Measurements from ENCODE around the gene LAMTOR3. TPM values are rescaled to one million over a fixed set of nuclear protein-coding genes. Genes with fewer than 3 reads are reported as not detected.

The LAMTOR3 gene
- total and polyA plus RNA-seq, 2 donors (not counting 3 experiments of a cell fraction or from before 2014, with no cell fraction given) = 25.3 to 31.0 TPM

- BruUV-seq (replicated peaks) = no TSS peak
- ChIA-PET CTCF (no interaction called here), POLR2A (no interaction called here)
- Histone ChIP-seq H3K4me3 (replicated peaks in 1 of 3; ENCODE audit: insufficient read depth in 1 of 3, low read depth in 1 of 3, low read length in 3 of 3) (no peak overlapping the region), H3K4me2 (ENCODE audit: insufficient read depth, low read length) (no peak overlapping the region), H3K9me3 (replicated peaks; ENCODE audit: control insufficient read depth, insufficient read depth, low read length) (no peaks in the 10 kb centered on the region), H3K79me2 (ENCODE audit: control insufficient read depth, insufficient read depth, low read length) (peaks cover 36% of the 10 kb centered on the region), H3K36me3 (ENCODE audit: control insufficient read depth in 2 of 2, extremely low read depth in 1 of 2, insufficient read depth in 2 of 2, low read length in 2 of 2) (peaks cover 0 to 3% of the 10 kb centered on the region in 2 experiments), H4K20me1 (replicated peaks; ENCODE audit: control insufficient read depth, extremely low read depth, insufficient read depth, low read length) (no peaks in the 10 kb centered on the region), H3K4me1 (ENCODE audit: control insufficient read depth, extremely low read depth, insufficient read depth, low read length) (peaks cover 7% of the 10 kb centered on the region), H3K27ac (ENCODE audit: insufficient read depth, low read depth, low read length) (no peak overlapping the region), H2AFZ (ENCODE audit: low read depth, low read length) (no peak overlapping the region), H3K9ac (replicated peaks; ENCODE audit: extremely low read depth, insufficient read depth, low read length) (no peak overlapping the region), H3K9me1 (replicated peaks; ENCODE audit: control insufficient read depth, extremely low read depth, insufficient read depth, low read length) (no peaks in the 10 kb centered on the region), H3K27me3 (ENCODE audit: control insufficient read depth in 2 of 2, insufficient read depth in 2 of 2, low read length in 2 of 2) (no peaks in the 10 kb centered on the region)
- TF ChIP-seq FOS (IDR thresholded peaks at IDR 0.05; ENCODE audit: borderline replicate concordance, insufficient read depth, low read length) (no peak), GATA2 (IDR thresholded peaks at IDR 0.05; ENCODE audit: insufficient read depth, insufficient read length, low read depth, low read length) (no peak), POLR2AphosphoS5 (IDR thresholded peaks at IDR 0.05; ENCODE audit: insufficient read depth, low read depth, low read length) (no peak), JUN (IDR thresholded peaks at IDR 0.05; ENCODE audit: borderline replicate concordance, insufficient read depth, insufficient read length, low read depth) (no peak), MAX (IDR thresholded peaks at IDR 0.05; ENCODE audit: insufficient read depth, insufficient read length) (no peak), MYC (IDR thresholded peaks at IDR 0.05; ENCODE audit: low read depth, low read length) (no peak), CTCF (IDR thresholded peaks at IDR 0.05; ENCODE audit: extremely low read depth in 1 of 2, insufficient read depth in 1 of 2, low read depth in 1 of 2, low read length in 2 of 2) (no peak), POLR2A (IDR thresholded peaks at IDR 0.05; ENCODE audit: low read depth, low read length) (no peak), EZH2 (IDR thresholded peaks at IDR 0.05; ENCODE audit: borderline replicate concordance, low read depth, low read length, severe bottlenecking) (no peak)
- intact Hi-C loops (cut with micrococcal nuclease) = no loop called here
- FAIRE-seq (no peak), DNase-seq (ENCODE audit: low read depth, low spot score) (no peak)
- dilution Hi-C loops (cut with MboI; ENCODE audit: extremely low pct_ligation_motif_present, low sequenced_read_pairs) = no loop called here
Measured at GRCh38 chr4:99887837-99888236, 6.4 kb downstream of the LAMTOR3 start.
